Mesodermal cell (in vitro differentiated cells): Measurements from ENCODE around the gene PLCXD3.

Source experiments
- H3K27ac ChIP-seq: 2 replicates; pipeline ENCODE4 v1.7.0; 2013; ENCODE audit warnings: mild to moderate bottlenecking, low read depth, low read length, moderate library complexity; ENCODE audit not compliant: severe bottlenecking
- H3K36me3 ChIP-seq: 2 replicates; pipeline ENCODE4 v1.7.1; 2013; ENCODE audit warnings: mild to moderate bottlenecking, low read length, moderate library complexity; ENCODE audit not compliant: control insufficient read depth, insufficient read depth
- H3K4me1 ChIP-seq: one replicate; pipeline ENCODE4 v1.7.1; 2013; ENCODE audit warnings: mild to moderate bottlenecking, low read length; ENCODE audit not compliant: insufficient read depth, control insufficient read depth, poor library complexity, severe bottlenecking
- H3K4me3 ChIP-seq: 2 replicates; pipeline ENCODE4 v1.7.0; 2013; ENCODE audit warnings: low read length, control low read depth, mild to moderate bottlenecking; ENCODE audit not compliant: insufficient read depth, poor library complexity, severe bottlenecking; ENCODE audit errors: extremely low read depth
- H3K9me3 ChIP-seq: 2 replicates; pipeline ENCODE4 v1.7.1; 2013; ENCODE audit warnings: mild to moderate bottlenecking, low read length, moderate library complexity; ENCODE audit not compliant: control insufficient read depth
- WGBS, 2 experiments: methylation state at CpG; one replicate each; pipeline ENCODE4 v1.1.5; 2013; ENCODE audit warnings: missing lambda C conversion rate in 2 of 2; ENCODE audit not compliant: insufficient coverage in 2 of 2; 5-methylcytosine and 5-hydroxymethylcytosine counted together

Gene PLCXD3

DNA sequence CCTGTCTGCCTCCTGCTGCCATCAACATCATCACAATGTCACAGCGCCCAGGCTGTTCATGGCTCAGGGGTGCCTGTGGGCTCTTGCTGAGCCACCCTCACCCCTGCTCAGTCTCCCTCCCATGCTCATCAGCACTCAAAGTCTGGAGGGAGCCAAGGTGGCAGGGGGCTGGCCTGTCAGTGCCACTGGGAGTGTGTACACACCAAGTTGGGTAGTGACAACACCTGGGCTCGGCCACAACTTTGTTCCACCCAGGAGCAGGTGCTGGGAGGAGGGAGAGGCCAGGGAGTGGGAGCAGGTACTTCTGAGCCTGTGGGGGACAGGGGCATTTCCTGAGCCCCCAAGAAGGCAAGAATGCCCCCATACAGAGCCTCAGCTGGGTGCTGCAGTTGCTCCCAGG lies 219.6 kb downstream of the PLCXD3 start:
- Histone ChIP-seq H3K9me3 (no peaks in the 10 kb centered on the region), H3K27ac (no peak overlapping the region), H3K4me3 (no peak overlapping the region), H3K4me1 (no peaks in the 10 kb centered on the region), H3K36me3 (no peaks in the 10 kb centered on the region)
- WGBS, 2 experiments, result 88 to 92% methylated on average over 1 to 2 of the region's 2 CpGs

DNA sequence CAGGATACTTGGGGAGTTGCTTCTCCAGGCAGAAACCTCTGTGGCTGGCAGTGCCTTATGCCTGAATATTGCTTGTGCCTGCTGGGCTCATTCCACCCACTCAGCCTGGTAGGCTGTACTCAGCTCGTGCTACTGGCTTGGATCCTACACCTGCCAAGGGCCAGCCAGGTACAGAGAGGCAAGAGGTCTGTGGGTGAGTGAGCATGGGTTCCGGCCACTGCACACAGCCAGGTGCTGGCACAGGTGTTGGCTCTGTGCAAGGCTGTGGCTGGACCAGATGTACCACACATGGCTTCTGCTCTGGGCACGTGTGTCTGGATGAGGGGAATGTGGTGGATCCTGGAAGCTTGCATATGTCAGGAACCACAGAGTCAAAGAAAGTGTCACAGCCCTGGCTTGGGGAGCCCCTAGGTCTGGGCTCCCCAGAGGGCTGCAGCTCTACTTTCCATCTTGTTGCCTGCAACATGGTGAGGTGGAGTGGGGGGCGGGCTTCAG lies 220.4 kb downstream of the PLCXD3 start:
- no peak overlapping the region for H3K4me3 ChIP-seq
- H3K4me1 ChIP-seq, result no peaks in the 10 kb centered on the region
- no peaks in the 10 kb centered on the region for H3K9me3 ChIP-seq
- WGBS, 2 experiments, result 80 to 100% methylated on average over 3 of the region's 4 CpGs
- H3K36me3 ChIP-seq, result no peaks in the 10 kb centered on the region
- no peak overlapping the region for H3K27ac ChIP-seq

DNA sequence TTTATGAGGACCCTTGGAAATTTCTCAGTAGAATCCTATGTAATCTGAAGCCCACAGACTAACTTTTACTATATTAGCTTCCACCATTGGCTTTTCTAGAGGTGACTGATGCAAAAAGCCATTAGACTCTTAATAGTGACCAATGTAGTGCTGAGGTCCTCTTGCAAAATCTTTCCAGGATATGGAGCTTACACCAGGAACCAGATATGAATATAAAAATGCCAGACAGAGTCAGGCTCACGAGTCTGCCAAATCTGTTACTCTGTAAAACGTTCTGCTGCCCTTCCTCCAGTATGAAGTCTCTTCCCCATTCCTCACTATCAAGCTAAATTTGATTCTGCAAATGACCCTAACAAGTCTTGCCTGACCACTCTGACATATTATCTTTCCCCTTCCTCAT lies 223.7 kb downstream of the PLCXD3 start:
- no peaks in the 10 kb centered on the region for H3K36me3 ChIP-seq
- 57 to 88% methylated on average over 1 to 2 of the region's 2 CpGs for WGBS, 2 experiments
- no peaks in the 10 kb centered on the region for H3K9me3 ChIP-seq
- H3K4me3 ChIP-seq, result no peak overlapping the region
- H3K4me1 ChIP-seq, result no peaks in the 10 kb centered on the region
- H3K27ac ChIP-seq, result no peak overlapping the region

DNA sequence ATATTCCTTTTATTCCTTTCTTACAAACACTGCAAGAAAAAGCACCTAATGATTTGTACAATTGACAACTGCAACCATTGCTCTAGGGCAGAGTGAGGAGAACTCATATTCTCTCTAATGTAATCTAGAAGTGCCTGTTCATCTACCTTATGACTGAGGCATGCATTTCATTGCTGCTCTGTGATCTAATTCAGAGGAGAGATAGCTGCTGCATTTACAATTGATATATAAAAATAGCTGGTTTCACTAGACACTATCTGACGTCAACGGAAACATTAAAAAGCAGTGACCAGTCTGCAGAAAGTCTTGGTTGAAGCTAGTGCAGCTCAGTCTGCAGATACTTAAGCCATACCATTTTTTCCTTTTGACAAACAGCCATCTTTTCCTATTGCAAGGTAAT lies 224.2 kb downstream of the PLCXD3 start:
- Histone ChIP-seq H3K27ac (no peak overlapping the region), H3K36me3 (no peaks in the 10 kb centered on the region), H3K4me3 (no peak overlapping the region), H3K9me3 (no peaks in the 10 kb centered on the region), H3K4me1 (no peaks in the 10 kb centered on the region)
- 93 to 96% methylated on average over 2 of the region's 2 CpGs for WGBS, 2 experiments

DNA sequence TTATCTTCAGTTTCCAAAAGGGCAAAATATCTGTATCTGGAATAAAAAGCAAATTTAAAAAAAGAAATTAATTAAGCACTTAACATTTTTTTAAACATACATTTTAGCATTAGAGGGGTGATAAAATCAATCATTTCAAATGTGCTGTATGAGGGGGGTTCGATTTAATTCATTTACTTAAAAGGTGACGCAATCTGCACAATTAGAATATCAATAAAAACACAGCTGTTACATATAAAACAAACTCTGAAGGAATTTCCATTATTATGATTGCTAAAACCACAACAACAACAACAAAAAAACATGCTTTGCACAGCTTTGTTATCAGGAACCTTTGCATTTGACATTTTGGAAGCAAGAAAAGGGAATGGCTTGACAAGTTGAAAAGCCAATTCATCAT lies 225.5 kb downstream of the PLCXD3 start:
- WGBS, 2 experiments, result no CpG with 5 or more reads among the region's 2 CpGs
- Histone ChIP-seq H3K4me3 (no peak overlapping the region), H3K4me1 (no peaks in the 10 kb centered on the region), H3K36me3 (no peaks in the 10 kb centered on the region), H3K27ac (no peak overlapping the region), H3K9me3 (no peaks in the 10 kb centered on the region)

DNA sequence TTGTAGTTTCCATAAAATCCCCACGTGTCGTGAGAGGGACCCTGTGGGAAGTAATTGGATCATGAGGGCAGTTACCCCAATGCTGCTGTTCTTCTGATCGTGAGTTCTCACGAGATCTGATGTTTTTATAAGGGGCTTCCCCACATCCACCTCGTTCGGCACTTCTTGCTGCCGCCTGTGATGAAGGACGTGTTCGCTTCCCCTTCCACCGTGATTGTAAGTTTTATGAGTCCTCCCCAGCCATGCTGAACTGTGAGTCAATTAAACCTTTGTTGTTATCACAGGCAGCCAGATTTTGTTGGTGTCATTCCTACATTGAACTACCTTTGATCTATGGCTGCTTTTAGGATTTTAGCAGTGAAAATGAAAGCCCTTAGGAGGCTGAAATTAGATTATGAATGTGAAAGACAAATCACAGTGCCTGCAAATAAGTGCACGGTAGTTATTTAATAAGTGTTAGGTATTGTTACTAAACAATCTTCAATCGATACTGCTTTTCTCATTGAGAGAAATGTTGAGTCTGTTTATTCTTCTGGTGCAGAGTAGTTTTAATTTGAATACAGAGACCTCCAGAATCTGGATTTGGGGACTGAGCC lies 229.1 kb downstream of the PLCXD3 start:
- Histone ChIP-seq H3K9me3 (no peaks in the 10 kb centered on the region), H3K4me3 (no peak overlapping the region), H3K4me1 (no peaks in the 10 kb centered on the region), H3K27ac (no peak overlapping the region), H3K36me3 (no peaks in the 10 kb centered on the region)
- 91 to 100% methylated on average over 4 to 12 of the region's 12 CpGs for WGBS, 2 experiments

DNA sequence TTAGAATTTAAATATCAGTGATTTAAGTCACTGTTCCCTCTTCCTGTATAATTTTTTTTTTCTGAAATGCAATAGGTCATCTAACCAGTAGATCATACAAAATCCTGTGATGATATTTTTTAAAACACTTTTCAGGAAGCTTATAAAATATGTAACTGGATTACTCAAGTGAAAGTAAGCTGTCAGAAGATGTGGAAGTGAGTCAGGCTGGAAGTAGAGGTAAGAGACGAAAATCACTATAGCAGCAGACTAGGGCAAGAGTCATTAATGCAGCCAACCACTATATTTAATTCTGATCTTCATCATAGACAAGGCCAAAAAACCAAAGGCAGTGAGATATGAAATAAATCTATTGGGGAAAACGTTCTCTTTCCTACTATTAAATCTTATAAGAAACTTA lies 231.4 kb downstream of the PLCXD3 start:
- H3K27ac ChIP-seq, result no peak overlapping the region
- no peaks in the 10 kb centered on the region for H3K36me3 ChIP-seq
- no peaks in the 10 kb centered on the region for H3K4me1 ChIP-seq
- no CpG with 5 or more reads among the region's 2 CpGs for WGBS, 2 experiments
- no peaks in the 10 kb centered on the region for H3K9me3 ChIP-seq
- no peak overlapping the region for H3K4me3 ChIP-seq

DNA sequence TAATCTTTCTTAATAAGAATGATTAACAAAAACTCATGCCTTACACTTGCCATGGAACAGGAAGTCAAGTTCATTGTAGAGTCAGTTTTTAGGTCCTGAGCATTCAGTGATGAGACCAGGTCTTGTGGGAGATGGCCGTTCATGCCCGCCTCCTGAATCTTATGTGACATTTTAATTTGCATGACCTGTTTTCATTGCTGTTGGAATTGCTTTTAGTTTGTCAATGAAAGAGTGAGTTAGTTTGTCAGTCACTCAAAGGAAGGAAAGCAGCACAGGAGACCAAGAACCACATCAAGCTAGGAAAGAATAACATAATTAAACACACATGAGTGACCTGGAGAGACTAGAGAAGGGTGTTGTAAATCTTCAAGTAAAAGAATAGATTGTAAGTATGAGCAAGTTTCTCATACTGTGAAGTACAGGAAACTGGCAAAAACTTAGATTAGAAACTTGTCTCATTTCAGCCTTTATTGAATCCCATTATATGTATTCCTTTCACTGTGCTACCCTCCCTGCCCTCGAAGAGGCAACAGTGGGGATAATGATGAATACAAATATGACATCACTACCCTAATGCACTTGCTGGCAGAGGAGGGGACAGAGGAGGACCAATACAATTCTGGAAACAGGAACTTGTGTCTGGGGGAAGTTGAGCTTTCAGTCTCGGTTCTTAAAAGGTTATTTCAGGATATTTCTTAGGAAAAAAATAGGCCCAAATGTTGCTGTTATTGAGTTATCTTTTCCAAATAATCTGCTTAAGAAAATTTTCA lies 232.7 kb downstream of the PLCXD3 start:
- H3K36me3 ChIP-seq, result no peaks in the 10 kb centered on the region
- WGBS, 2 experiments, result 78 to 100% methylated on average over 2 to 3 of the region's 4 CpGs
- H3K9me3 ChIP-seq, result no peaks in the 10 kb centered on the region
- H3K27ac ChIP-seq, result no peak overlapping the region
- H3K4me3 ChIP-seq, result no peak overlapping the region
- no peaks in the 10 kb centered on the region for H3K4me1 ChIP-seq

DNA sequence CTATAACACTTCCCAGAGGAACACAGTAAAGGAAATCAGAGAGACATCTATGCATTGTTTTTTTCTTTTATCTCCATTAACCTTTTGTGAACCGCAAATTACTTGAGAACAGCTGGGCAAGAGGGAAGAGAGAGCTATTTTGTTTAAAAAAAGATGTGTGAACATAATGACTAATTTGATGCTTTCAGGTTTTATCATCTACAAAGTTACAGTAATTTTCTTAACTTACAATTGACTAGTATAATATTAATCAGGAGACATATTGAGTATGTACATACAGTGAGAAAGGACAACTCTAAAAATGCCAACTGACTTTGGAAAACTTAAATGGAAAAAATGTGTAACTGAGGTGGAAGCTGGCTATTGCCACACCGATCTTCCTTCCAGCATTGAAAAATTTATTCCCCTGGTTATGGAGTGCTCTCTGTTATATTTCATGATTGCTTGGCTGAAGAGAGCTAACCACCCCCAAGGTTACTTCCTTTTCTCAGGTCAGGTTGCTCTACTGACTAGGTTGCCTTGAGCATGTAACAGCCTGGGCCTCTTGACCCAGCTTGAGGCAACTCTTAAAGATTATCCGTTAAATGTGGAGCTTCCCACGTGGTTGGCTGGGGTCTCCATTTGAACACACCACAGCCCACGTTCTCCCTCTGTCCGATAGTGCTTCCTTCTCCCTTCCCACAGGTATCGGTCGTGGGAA lies 234.4 kb downstream of the PLCXD3 start:
- Histone ChIP-seq H3K9me3 (no peaks in the 10 kb centered on the region), H3K4me3 (no peak overlapping the region), H3K36me3 (no peaks in the 10 kb centered on the region), H3K4me1 (no peaks in the 10 kb centered on the region), H3K27ac (no peak overlapping the region)
- 87 to 92% methylated on average over 5 of the region's 8 CpGs for WGBS, 2 experiments

DNA sequence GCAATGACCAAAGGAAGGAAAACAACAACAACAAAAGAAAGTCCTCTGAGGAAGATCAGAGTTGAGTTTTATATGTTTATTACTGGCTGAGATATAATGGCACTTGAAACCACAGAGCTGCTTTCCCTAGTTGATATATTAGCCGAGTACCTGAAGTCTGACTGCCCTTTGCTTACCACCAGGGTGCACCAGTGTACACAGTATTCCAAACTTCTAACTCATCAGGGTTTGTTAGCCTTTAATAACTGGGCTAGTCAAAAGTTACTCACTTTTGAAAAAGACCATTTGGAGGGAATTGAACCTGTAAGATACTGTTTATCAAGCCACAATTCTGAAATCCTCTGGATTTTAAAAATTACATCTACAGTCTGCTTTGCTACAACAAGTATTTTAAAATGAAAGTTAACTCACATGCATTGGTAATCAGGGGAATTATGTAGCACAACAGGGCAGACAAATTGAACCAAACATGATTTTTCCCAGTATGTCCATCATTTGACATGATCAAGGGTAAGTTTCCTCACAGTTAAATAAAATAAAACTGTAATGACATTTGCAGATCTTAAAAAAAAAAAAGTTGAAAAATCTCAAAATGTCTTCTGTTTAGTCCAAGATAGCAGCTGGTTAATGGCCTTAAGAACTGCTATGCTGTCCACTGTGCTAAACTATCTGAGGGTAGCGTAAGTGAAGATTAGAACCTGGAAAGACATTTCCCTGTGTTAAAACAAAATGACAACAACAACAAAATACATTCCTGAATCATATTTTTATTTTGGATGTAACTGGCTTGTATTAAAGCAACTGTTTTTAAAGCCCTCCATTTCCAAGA lies 239.8 kb downstream of the PLCXD3 start:
- WGBS, 2 experiments, result 0 to 29% methylated on average over 1 of the region's 2 CpGs

More for the DNA sequence above, 239.8 kb downstream of the PLCXD3 start:
- Histone ChIP-seq H3K4me3 (no peak overlapping the region), H3K4me1 (no peaks in the 10 kb centered on the region), H3K9me3 (no peaks in the 10 kb centered on the region), H3K36me3 (no peaks in the 10 kb centered on the region), H3K27ac (no peak overlapping the region)
